HepG2 (cell line): ENCODE results near the gene SMAD6. TPM values are rescaled to one million over a fixed set of nuclear protein-coding genes. Genes with fewer than 3 reads are reported as not detected.

Experiments used
- ATAC-seq: fragments of 200-7000 bp; cut with Tn5 transposase; 3 replicates; pipeline ENCODE4 v1.9.1; 2020; ENCODE audit warnings: mild to moderate bottlenecking, moderate library complexity
- BruUV-seq: library from RNA; stranded (reverse); fragments of 400-500 nt; replicated peaks from 2 replicates; lab custom pipeline; 2021; lab: Mats Ljungman, UMichigan
- CTCF ChIA-PET: fragments of 300-600 bp; formaldehyde crosslinking; extraction: SDS; loops from one replicate; lab custom pipeline; 2021; ENCODE audit warnings: low total read pairs, inconsistent platforms, low intra/inter-chr PET ratio; lab: Yijun Ruan, JAX
- POLR2A ChIA-PET: fragments of 350-600 bp; sonication (Branson Sonifier 250); formaldehyde crosslinking; loops from one replicate; lab custom pipeline; 2020; ENCODE audit warnings: antibody characterized with exemption, inconsistent platforms; lab: Yijun Ruan, JAX
- DNase-seq: peaks from one replicate; pipeline ENCODE4 v3.0.0-alpha.2; 2015; ENCODE audit warnings: low spot score
- FAIRE-seq: peaks from 3 replicates; lab custom pipeline; 2011; peaks lifted over from hg19 to GRCh38; lab: Jason Lieb, UNC
- H2AFZ ChIP-seq: one replicate; pipeline ENCODE4 v1.6.1; 2011; ENCODE audit warnings: low read length, inconsistent platforms
- H3K27ac ChIP-seq: fragments of 300-600 bp; 3 replicates; pipeline ENCODE4 v1.8.0; 2011; ENCODE audit warnings: mixed run types, mild to moderate bottlenecking, mixed read lengths, low read length, inconsistent platforms; ENCODE audit not compliant: insufficient read depth; ENCODE audit errors: extremely low read length
- H3K27me3 ChIP-seq, 2 experiments: fragments of 200-600 bp in 1 of 2; 2 replicates in 1 of 2; 3 replicates in 1 of 2; pipeline versions ENCODE4 v1.6.0 to v1.8.0; 2011; ENCODE audit warnings: low read length in 2 of 2, mild to moderate bottlenecking in 2 of 2, moderate library complexity in 2 of 2, inconsistent platforms in 1 of 2; ENCODE audit not compliant: insufficient read depth in 2 of 2, control insufficient read depth in 1 of 2
- H3K36me3 ChIP-seq, 2 experiments: fragments of 200-600 bp in 1 of 2; replicated peaks in 1 of 2; 2 replicates in 1 of 2; 3 replicates in 1 of 2; pipeline versions ENCODE4 v1.5.1 to v1.8.0; 2011; ENCODE audit warnings: low read length in 2 of 2, inconsistent platforms in 1 of 2; ENCODE audit not compliant: insufficient read depth in 2 of 2, control insufficient read depth in 1 of 2
- H3K4me1 ChIP-seq: 2 replicates; pipeline ENCODE4 v1.5.1; 2012; ENCODE audit warnings: low read length, inconsistent platforms; ENCODE audit not compliant: insufficient read depth
- H3K4me2 ChIP-seq: 2 replicates; pipeline ENCODE4 v1.6.0; 2011; ENCODE audit warnings: low read depth, low read length, inconsistent platforms
- H3K4me3 ChIP-seq, 3 experiments: fragments of 200-600 bp in 1 of 3; sonication (generic), shearing (Covaris generic) in 1 of 3; replicated peaks in 1 of 3; 2 replicates each; pipeline ENCODE4 v1.5.1; 2011 to 2016; ENCODE audit warnings: low read length in 3 of 3, inconsistent platforms in 2 of 3, low read depth in 2 of 3, mild to moderate bottlenecking in 2 of 3, control low read depth in 1 of 3, mixed read lengths in 1 of 3; ENCODE audit not compliant: insufficient read depth in 1 of 3
- H3K79me2 ChIP-seq: one replicate; pipeline ENCODE4 v1.6.1; 2011; ENCODE audit warnings: low read length, inconsistent platforms; ENCODE audit not compliant: insufficient read depth
- H3K9ac ChIP-seq: 2 replicates; pipeline ENCODE4 v1.6.0; 2011; ENCODE audit warnings: mild to moderate bottlenecking, low read depth, low read length, inconsistent platforms; ENCODE audit not compliant: insufficient read depth
- H3K9me3 ChIP-seq: 2 replicates; pipeline ENCODE4 v1.5.1; 2012; ENCODE audit warnings: mild to moderate bottlenecking, low read length
- H4K20me1 ChIP-seq: 2 replicates; pipeline ENCODE4 v1.6.0; 2011; ENCODE audit warnings: inconsistent platforms, mild to moderate bottlenecking, low read length, moderate library complexity; ENCODE audit not compliant: insufficient read depth
- AGO1 ChIP-seq: fragments of 200-400 bp; formaldehyde crosslinking; IDR thresholded peaks from 2 replicates; pipeline ENCODE4 v1.6.1; 2017; ENCODE audit warnings: mild to moderate bottlenecking, low read depth, low read length, moderate library complexity; ENCODE audit not compliant: poor library complexity, severe bottlenecking
- MTA3 ChIP-seq: sonication (generic); formaldehyde crosslinking; IDR thresholded peaks from 2 replicates; pipeline ENCODE4 v1.4.0; 2020; ENCODE audit warnings: missing genetic modification reagents
- PHF21A ChIP-seq: sonication (generic); formaldehyde crosslinking; IDR thresholded peaks from 2 replicates; pipeline ENCODE4 v1.5.0; 2020; ENCODE audit warnings: mild to moderate bottlenecking, missing genetic modification reagents
- SNAPC5 ChIP-seq: sonication (generic); formaldehyde crosslinking; IDR thresholded peaks from 2 replicates; pipeline ENCODE4 v1.8.1; 2023; ENCODE audit warnings: mild to moderate bottlenecking, missing genetic modification reagents, borderline replicate concordance
- THYN1 ChIP-seq: sonication (generic); formaldehyde crosslinking; IDR thresholded peaks from 2 replicates; pipeline ENCODE4 v1.8.1; 2023; ENCODE audit warnings: low read depth, mild to moderate bottlenecking, moderate library complexity, missing genetic modification reagents, borderline replicate concordance
- ZBTB33 ChIP-seq: sonication (generic); formaldehyde crosslinking; IDR thresholded peaks from 2 replicates; pipeline ENCODE4 v1.4.0; 2020; ENCODE audit warnings: missing genetic modification reagents
- ZMYM4 ChIP-seq: sonication (generic); formaldehyde crosslinking; IDR thresholded peaks from 2 replicates; pipeline ENCODE4 v1.8.1; 2023; ENCODE audit warnings: mild to moderate bottlenecking, missing genetic modification reagents
- ZNF432 ChIP-seq: sonication (generic); formaldehyde crosslinking; IDR thresholded peaks from 2 replicates; pipeline ENCODE4 v1.5.0; 2020; ENCODE audit warnings: missing genetic modification reagents, mild to moderate bottlenecking, borderline replicate concordance
- ZSCAN12 ChIP-seq: sonication (generic); formaldehyde crosslinking; IDR thresholded peaks from 2 replicates; pipeline ENCODE4 v1.9.0; 2021; ENCODE audit warnings: mild to moderate bottlenecking, missing genetic modification reagents
- WGBS: methylation state at CpG from one replicate; pipeline ENCODE4 v1.1.6; 2017; ENCODE audit warnings: low lambda C conversion rate; 5-methylcytosine and 5-hydroxymethylcytosine counted together
- in situ Hi-C: cut with HindIII; loops from 2 replicates; pipeline ENCODE4 v1.10.0; 2017; ENCODE audit warnings: low pct_unique_long_range_greater_than_20kb; ENCODE audit not compliant: extremely low pct_ligation_motif_present
- intact Hi-C: fragments of 100-400 bp; cut with micrococcal nuclease; formaldehyde crosslinking; loops from one replicate; pipeline ENCODE4 v1.10.0; 2022; ENCODE audit not compliant: unreplicated experiment
- polyA plus RNA-seq, 8 experiments: library from polyadenylated mRNA; depleted of rRNA in 3 of 8; stranded (reverse) in 7 of 8; unstranded in 1 of 8; fragments of >200 nt; fragmentation: Illumina TruSeq in 4 of 8; extraction: Trizol in 4 of 8; gene quantifications; 2 replicates each; pipeline versions ENCODE4 v1.2.1 to v1.2.3, GENCODE V29; 2011 to 2016; ENCODE audit warnings: low read depth in 4 of 8, missing spikeins in 1 of 8, mixed read lengths in 1 of 8; ENCODE audit not compliant: insufficient read depth in 1 of 8
- total RNA-seq, 5 experiments: library from RNA; depleted of rRNA; stranded (reverse); fragments of >200 nt; fragmentation: Illumina TruSeq; extraction: Trizol; gene quantifications; 2 replicates each; pipeline ENCODE4 v1.2.3, GENCODE V29; 2016; ENCODE audit warnings: low read depth in 1 of 5
- TF ChIP-seq, protein P1 (sequence below): sonication (generic); formaldehyde crosslinking; IDR thresholded peaks from 2 replicates; pipeline ENCODE4 v1.4.0; 2020; ENCODE audit warnings: missing genetic modification reagents
- TF ChIP-seq, protein P2 (sequence below): IDR thresholded peaks from 2 replicates; pipeline ENCODE4 v1.6.1; 2016; ENCODE audit warnings: low read depth, borderline replicate concordance
- TF ChIP-seq, protein P3 (sequence below): IDR thresholded peaks from 2 replicates; pipeline ENCODE4 v1.6.1; 2012; ENCODE audit warnings: inconsistent platforms

Gene SMAD6
- total and polyA plus RNA-seq, 2 of the 13 experiments (the other 11 are each of a cell fraction or from before 2014, with no cell fraction given): 3.3 to 4.4 TPM

DNA sequence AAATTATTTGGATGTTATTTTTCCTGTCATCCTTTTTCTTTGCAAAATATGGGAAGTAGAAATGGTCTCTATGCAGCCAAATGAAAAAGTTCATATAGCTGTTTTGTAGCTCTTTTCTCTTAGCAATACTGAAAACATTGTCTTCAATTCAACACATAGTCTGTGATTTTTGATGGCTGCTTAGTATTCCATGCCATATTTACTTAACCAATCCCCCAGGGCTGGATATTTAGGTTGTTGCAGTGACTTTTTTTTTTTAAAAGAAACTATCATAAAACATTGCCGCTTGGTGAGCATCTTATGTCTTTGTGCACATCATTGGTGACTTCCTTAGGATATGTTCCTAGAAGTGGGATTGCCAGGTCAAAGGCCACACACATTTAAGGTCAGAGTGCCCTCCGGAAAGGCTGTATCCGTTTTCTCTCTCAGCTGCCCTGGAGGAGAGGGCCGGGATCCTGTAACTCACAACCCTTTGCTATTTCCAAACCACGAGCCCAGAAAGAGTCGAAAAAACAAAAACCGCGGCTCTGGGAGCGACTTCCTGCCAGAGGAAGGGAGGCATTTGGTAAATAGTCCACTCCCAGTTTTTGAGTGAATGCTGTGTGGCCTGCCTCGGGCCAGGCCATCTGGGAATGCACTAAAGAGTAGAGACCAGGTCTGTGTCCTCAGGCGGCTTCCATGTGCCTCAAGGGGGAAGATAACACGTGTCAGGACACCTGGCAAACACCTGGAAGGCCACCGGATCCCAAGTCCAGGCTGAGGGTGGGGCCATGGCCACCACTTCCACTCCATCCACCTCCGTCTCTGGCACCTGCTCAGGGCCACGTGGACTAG lies 41.9 kb downstream of the SMAD6 start:
- DNase-seq (no peak), FAIRE-seq (no peak), ATAC-seq (no peak)
- H3K79me2 ChIP-seq: no peaks in the 10 kb centered on the region
- intact Hi-C loops: no loop called here
- no peaks in the 10 kb centered on the region for H3K27me3 ChIP-seq
- no peaks in the 10 kb centered on the region for H3K36me3 ChIP-seq
- H2AFZ ChIP-seq: no peak overlapping the region
- 93% methylated on average over 11 of the region's 15 CpGs for WGBS
- no peak overlapping the region for H3K4me3 ChIP-seq
- BruUV-seq: no TSS peak
- no peaks in the 10 kb centered on the region for H4K20me1 ChIP-seq
- ChIA-PET CTCF (no interaction called here), POLR2A (no interaction called here)
- H3K27ac ChIP-seq: no peak overlapping the region
- in situ Hi-C loops: no loop called here
- H3K4me1 ChIP-seq: peaks cover 51% of the 10 kb centered on the region
- H3K9me3 ChIP-seq: no peaks in the 10 kb centered on the region
- no peak overlapping the region for H3K9ac ChIP-seq
- H3K4me2 ChIP-seq: no peak overlapping the region
- TF ChIP-seq, protein P1, sequence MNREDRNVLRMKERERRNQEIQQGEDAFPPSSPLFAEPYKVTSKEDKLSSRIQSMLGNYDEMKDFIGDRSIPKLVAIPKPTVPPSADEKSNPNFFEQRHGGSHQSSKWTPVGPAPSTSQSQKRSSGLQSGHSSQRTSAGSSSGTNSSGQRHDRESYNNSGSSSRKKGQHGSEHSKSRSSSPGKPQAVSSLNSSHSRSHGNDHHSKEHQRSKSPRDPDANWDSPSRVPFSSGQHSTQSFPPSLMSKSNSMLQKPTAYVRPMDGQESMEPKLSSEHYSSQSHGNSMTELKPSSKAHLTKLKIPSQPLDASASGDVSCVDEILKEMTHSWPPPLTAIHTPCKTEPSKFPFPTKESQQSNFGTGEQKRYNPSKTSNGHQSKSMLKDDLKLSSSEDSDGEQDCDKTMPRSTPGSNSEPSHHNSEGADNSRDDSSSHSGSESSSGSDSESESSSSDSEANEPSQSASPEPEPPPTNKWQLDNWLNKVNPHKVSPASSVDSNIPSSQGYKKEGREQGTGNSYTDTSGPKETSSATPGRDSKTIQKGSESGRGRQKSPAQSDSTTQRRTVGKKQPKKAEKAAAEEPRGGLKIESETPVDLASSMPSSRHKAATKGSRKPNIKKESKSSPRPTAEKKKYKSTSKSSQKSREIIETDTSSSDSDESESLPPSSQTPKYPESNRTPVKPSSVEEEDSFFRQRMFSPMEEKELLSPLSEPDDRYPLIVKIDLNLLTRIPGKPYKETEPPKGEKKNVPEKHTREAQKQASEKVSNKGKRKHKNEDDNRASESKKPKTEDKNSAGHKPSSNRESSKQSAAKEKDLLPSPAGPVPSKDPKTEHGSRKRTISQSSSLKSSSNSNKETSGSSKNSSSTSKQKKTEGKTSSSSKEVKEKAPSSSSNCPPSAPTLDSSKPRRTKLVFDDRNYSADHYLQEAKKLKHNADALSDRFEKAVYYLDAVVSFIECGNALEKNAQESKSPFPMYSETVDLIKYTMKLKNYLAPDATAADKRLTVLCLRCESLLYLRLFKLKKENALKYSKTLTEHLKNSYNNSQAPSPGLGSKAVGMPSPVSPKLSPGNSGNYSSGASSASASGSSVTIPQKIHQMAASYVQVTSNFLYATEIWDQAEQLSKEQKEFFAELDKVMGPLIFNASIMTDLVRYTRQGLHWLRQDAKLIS (CRISPR knock-in tag): no peak
- TF ChIP-seq THYN1 (CRISPR knock-in tag) (no peak), SNAPC5 (CRISPR knock-in tag) (no peak), PHF21A (no peak), ZNF432 (CRISPR knock-in tag) (no peak), ZSCAN12 (CRISPR knock-in tag) (no peak), ZMYM4 (CRISPR knock-in tag) (no peak), ZBTB33 (CRISPR knock-in tag) (no peak), MTA3 (no peak), AGO1 (no peak)
- TF ChIP-seq, protein P2, sequence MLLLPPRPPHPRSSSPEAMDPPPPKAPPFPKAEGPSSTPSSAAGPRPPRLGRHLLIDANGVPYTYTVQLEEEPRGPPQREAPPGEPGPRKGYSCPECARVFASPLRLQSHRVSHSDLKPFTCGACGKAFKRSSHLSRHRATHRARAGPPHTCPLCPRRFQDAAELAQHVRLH (CRISPR knock-in tag): no peak
- TF ChIP-seq, protein P3, sequence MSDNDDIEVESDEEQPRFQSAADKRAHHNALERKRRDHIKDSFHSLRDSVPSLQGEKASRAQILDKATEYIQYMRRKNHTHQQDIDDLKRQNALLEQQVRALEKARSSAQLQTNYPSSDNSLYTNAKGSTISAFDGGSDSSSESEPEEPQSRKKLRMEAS: no peak
